ENCODE data around the gene SH2D4B.

SH2D4B gene

DNA sequence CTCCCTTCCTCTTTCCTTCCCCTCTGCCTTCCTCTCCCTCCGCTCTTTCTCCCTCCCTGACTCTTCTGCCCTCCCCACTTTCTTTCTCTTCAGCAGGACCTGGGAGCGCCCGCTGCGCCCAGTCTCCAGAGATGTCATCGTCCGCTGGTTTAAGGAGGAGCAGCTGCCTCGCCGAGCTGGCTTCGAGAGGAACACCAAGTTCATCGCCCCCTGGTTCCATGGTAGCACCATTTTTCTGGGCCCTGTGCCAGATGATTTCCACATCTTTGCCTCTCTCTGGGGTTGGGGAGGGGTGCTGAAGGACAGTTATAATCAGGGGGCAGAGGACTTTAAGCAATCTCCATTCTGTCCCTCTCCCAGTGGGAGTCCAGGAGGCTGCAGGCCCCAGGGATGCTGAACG lies 71.6 kb downstream of the SH2D4B start:
- Histone ChIP-seq H3K4me1 (ENCODE audit: control insufficient read depth in 2 of 2, insufficient read depth in 2 of 2, low read length in 2 of 2) (no peaks in the 10 kb centered on the region), H3K27me3 (ENCODE audit: control insufficient read depth in 2 of 2, insufficient read depth in 2 of 2, low read length in 2 of 2) (no peaks in the 10 kb centered on the region), H3K4me3 (ENCODE audit: low read length in 2 of 2) (no peak overlapping the region), H3K27ac (ENCODE audit: low read depth in 2 of 2, low read length in 2 of 2) (no peak overlapping the region), H3K36me3 (ENCODE audit: control insufficient read depth in 2 of 2, insufficient read depth in 2 of 2, low read length in 2 of 2) (no peaks in the 10 kb centered on the region), H3K9ac (ENCODE audit: low read depth in 1 of 2, low read length in 2 of 2) (no peak overlapping the region), H3K9me3 (ENCODE audit: control insufficient read depth in 2 of 2, low read length in 2 of 2) (no peaks in the 10 kb centered on the region)

DNA sequence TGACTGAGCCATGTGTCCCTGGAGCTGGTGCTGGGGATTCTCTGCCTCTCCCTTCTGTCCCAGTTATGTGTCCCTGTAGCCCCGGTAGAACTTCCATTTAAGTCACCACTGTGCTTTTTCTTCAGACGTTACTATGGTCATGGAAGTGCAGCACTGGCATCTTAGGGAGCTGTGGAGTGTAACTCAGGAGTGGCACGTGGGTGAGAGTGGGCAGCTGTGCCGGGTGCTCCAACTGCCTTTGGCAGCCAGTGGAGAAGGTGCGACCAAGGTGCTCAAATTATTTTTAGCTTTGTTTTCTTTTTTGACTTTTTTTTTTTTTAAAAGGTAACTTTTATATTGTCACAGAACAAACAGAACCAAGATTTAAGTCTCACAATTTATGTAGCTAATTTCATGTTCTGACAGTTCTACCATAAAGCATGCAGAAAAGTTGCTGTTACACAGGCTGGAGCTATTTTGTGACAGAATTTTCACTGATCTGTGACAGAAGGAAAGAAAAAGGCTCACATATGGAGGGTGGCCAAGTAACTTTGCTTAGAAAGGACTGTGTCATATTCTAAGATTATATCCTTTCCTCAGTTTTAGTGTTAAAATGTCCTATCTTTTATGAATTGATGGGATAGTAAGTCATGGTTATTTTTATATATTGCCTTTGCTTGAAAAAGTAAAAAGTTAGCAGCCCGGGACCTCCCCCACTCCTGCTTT lies 73.9 kb downstream of the SH2D4B start:
- no peaks in the 10 kb centered on the region for H3K36me3 ChIP-seq (ENCODE audit: control insufficient read depth in 2 of 2, insufficient read depth in 2 of 2, low read length in 2 of 2)
- H3K9me3 ChIP-seq (ENCODE audit: control insufficient read depth in 2 of 2, low read length in 2 of 2), result no peaks in the 10 kb centered on the region
- H3K27ac ChIP-seq (ENCODE audit: low read depth in 2 of 2, low read length in 2 of 2), result no peak overlapping the region
- no peaks in the 10 kb centered on the region for H3K4me1 ChIP-seq (ENCODE audit: control insufficient read depth in 2 of 2, insufficient read depth in 2 of 2, low read length in 2 of 2)
- no peak overlapping the region for H3K9ac ChIP-seq (ENCODE audit: low read depth in 1 of 2, low read length in 2 of 2)
- H3K27me3 ChIP-seq (ENCODE audit: control insufficient read depth in 2 of 2, insufficient read depth in 2 of 2, low read length in 2 of 2), result no peaks in the 10 kb centered on the region
- no peak overlapping the region for H3K4me3 ChIP-seq (ENCODE audit: low read length in 2 of 2)

DNA sequence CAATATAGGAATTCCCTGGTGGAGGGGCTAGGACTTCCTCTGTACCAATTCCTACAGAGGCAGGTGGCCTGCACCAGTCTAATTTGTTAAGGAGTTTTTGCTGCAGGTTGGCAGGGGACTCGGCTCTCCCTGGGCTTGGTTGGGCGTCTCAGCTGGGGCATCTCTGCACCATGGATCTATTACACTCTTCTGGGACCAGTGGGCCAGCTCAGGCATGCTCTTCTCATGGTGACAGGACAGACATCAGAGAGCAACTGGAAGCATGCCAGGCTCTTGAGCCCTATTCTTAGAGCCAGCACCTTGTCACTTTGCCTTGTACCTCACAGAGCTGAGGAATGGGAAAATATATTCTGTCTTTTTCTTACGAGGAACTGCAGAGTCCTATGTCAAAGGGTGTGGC lies 74.6 kb downstream of the SH2D4B start:
- no peaks in the 10 kb centered on the region for H3K4me1 ChIP-seq (ENCODE audit: control insufficient read depth in 2 of 2, insufficient read depth in 2 of 2, low read length in 2 of 2)
- no peaks in the 10 kb centered on the region for H3K9me3 ChIP-seq (ENCODE audit: control insufficient read depth in 2 of 2, low read length in 2 of 2)
- H3K27me3 ChIP-seq (ENCODE audit: control insufficient read depth in 2 of 2, insufficient read depth in 2 of 2, low read length in 2 of 2), result no peaks in the 10 kb centered on the region
- no peak overlapping the region for H3K9ac ChIP-seq (ENCODE audit: low read depth in 1 of 2, low read length in 2 of 2)
- H3K4me3 ChIP-seq (ENCODE audit: low read length in 2 of 2), result no peak overlapping the region
- H3K36me3 ChIP-seq (ENCODE audit: control insufficient read depth in 2 of 2, insufficient read depth in 2 of 2, low read length in 2 of 2), result no peaks in the 10 kb centered on the region
- no peak overlapping the region for H3K27ac ChIP-seq (ENCODE audit: low read depth in 2 of 2, low read length in 2 of 2)

DNA sequence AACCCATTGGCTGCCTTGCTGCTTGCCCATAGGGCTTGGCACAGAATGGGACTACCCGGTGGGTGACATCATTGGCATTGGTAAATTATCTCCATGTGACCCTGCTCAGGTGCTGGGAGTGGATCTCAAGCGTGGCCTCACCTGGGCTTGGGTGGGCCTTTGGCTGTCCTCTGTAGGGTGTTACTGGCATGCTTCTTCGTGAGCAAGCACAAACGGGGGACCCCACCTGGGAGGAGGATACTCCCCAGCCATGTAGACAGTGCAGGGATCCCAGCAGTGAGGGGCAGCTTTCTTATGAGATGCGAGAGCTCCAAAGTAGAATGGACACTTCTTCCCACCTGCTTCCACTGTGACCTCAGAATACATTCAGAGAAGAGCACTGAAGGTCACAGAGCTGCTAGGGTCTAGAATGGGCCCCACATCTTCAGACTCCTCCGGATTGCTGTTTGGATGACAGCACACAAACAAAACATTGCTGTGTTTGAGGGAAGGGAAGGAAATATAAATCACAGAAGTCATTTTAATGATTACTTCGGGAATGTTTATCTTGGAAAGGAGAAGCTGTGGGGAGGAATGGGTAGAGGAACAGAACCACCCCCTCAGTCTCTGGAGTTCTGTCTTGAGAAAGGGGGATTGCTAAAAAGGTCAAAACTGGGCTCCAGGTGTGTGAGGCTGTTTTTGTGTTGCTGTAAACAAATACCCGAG lies 75.9 kb downstream of the SH2D4B start:
- Histone ChIP-seq H3K9me3 (ENCODE audit: control insufficient read depth in 2 of 2, low read length in 2 of 2) (no peaks in the 10 kb centered on the region), H3K4me1 (ENCODE audit: control insufficient read depth in 2 of 2, insufficient read depth in 2 of 2, low read length in 2 of 2) (no peaks in the 10 kb centered on the region), H3K27me3 (ENCODE audit: control insufficient read depth in 2 of 2, insufficient read depth in 2 of 2, low read length in 2 of 2) (no peaks in the 10 kb centered on the region), H3K9ac (ENCODE audit: low read depth in 1 of 2, low read length in 2 of 2) (no peak overlapping the region), H3K27ac (ENCODE audit: low read depth in 2 of 2, low read length in 2 of 2) (no peak overlapping the region), H3K36me3 (ENCODE audit: control insufficient read depth in 2 of 2, insufficient read depth in 2 of 2, low read length in 2 of 2) (no peaks in the 10 kb centered on the region), H3K4me3 (ENCODE audit: low read length in 2 of 2) (no peak overlapping the region)

DNA sequence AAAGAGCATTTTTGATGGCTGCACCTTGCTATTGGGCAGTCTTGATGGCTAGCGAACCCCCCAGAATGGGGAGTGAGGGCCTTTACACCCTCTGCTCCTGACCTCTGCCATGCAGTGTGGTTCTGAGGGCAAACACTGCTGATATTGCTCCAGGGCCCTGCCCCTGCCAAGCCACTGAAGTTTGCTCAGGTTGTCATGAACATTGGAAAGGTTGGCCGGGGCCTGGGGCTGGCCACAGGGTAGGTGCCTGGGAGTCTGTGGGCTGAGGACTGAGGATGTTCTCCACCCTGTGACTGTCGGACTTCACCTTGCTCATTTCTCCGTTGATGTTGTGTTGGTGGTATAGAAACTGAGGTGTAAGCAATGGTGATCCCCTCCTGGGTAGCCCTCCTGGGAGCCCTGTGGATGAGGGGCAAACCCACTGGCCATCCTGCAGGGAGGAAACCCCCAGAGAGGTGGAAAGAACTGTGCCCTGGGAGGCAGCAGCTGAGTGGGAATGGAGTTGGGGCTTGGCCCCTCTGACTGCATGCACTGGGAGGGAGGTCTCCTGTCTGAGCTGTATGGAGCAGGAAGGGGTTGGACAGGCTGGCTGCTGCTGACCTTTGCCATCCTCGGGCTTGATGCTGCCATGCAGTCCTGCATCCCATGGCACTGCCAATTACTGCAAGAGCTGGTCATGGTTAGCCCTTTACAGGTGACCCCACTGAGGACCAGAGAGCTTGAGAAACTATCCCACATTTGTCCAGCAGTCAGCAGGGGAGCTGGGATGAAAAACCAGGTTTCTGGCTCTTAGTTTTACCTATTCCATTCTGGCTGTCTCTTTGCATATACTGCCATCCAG lies 77.1 kb downstream of the SH2D4B start:
- Histone ChIP-seq H3K9ac (ENCODE audit: low read depth in 1 of 2, low read length in 2 of 2) (no peak overlapping the region), H3K27ac (ENCODE audit: low read depth in 2 of 2, low read length in 2 of 2) (no peak overlapping the region), H3K4me1 (ENCODE audit: control insufficient read depth in 2 of 2, insufficient read depth in 2 of 2, low read length in 2 of 2) (no peaks in the 10 kb centered on the region), H3K36me3 (ENCODE audit: control insufficient read depth in 2 of 2, insufficient read depth in 2 of 2, low read length in 2 of 2) (no peaks in the 10 kb centered on the region), H3K9me3 (ENCODE audit: control insufficient read depth in 2 of 2, low read length in 2 of 2) (no peaks in the 10 kb centered on the region), H3K4me3 (ENCODE audit: low read length in 2 of 2) (no peak overlapping the region), H3K27me3 (ENCODE audit: control insufficient read depth in 2 of 2, insufficient read depth in 2 of 2, low read length in 2 of 2) (no peaks in the 10 kb centered on the region)

DNA sequence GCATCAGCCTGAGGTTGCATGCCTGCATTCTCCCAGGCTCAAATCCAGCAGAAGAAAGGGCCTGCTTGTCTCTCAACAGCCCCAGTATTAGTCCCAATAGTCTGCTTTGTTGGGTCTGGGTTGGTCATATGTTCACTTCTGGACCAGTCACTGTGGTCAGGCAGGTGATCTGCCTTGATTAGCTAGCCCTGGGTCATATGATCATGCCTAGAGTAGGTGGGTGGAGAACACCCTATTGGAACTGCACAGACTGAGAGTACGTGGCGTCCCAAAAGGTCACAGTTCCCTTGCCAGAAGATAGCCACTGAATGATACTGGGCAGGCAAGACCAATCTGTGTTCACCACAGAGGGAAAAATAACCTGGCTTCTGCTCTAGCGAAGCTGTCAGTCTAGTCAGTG lies 80.1 kb downstream of the SH2D4B start:
- H3K9me3 ChIP-seq (ENCODE audit: control insufficient read depth in 2 of 2, low read length in 2 of 2), result no peaks in the 10 kb centered on the region
- H3K27ac ChIP-seq (ENCODE audit: low read depth in 2 of 2, low read length in 2 of 2), result no peak overlapping the region
- H3K4me3 ChIP-seq (ENCODE audit: low read length in 2 of 2), result no peak overlapping the region
- H3K27me3 ChIP-seq (ENCODE audit: control insufficient read depth in 2 of 2, insufficient read depth in 2 of 2, low read length in 2 of 2), result no peaks in the 10 kb centered on the region
- no peaks in the 10 kb centered on the region for H3K36me3 ChIP-seq (ENCODE audit: control insufficient read depth in 2 of 2, insufficient read depth in 2 of 2, low read length in 2 of 2)
- H3K4me1 ChIP-seq (ENCODE audit: control insufficient read depth in 2 of 2, insufficient read depth in 2 of 2, low read length in 2 of 2), result no peaks in the 10 kb centered on the region
- H3K9ac ChIP-seq (ENCODE audit: low read depth in 1 of 2, low read length in 2 of 2), result no peak overlapping the region

DNA sequence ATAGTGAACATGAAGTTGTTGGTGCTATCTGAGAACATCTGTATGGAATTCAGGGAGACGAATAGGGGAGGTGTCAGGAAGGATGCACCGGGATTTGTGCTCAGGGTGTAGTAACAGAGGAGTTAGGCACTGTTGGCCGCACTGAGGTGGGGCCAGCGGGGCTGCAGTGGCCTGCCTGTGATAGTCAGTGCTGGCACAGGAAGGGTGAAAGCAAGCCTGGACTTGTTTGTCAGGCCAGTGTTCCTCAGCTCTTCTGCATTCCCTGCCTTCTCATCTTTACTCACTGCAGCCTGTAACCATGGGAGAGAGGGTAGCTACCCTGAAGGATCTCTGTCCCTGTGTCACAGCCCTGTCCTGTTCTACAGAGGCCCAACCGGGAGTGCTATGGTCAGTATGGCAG lies 81.3 kb downstream of the SH2D4B start:
- H3K4me1 ChIP-seq (ENCODE audit: control insufficient read depth in 2 of 2, insufficient read depth in 2 of 2, low read length in 2 of 2), result no peaks in the 10 kb centered on the region
- H3K27me3 ChIP-seq (ENCODE audit: control insufficient read depth in 2 of 2, insufficient read depth in 2 of 2, low read length in 2 of 2), result no peaks in the 10 kb centered on the region
- H3K27ac ChIP-seq (ENCODE audit: low read depth in 2 of 2, low read length in 2 of 2), result no peak overlapping the region
- no peaks in the 10 kb centered on the region for H3K36me3 ChIP-seq (ENCODE audit: control insufficient read depth in 2 of 2, insufficient read depth in 2 of 2, low read length in 2 of 2)
- H3K4me3 ChIP-seq (ENCODE audit: low read length in 2 of 2), result no peak overlapping the region
- H3K9me3 ChIP-seq (ENCODE audit: control insufficient read depth in 2 of 2, low read length in 2 of 2), result no peaks in the 10 kb centered on the region
- no peak overlapping the region for H3K9ac ChIP-seq (ENCODE audit: low read depth in 1 of 2, low read length in 2 of 2)

DNA sequence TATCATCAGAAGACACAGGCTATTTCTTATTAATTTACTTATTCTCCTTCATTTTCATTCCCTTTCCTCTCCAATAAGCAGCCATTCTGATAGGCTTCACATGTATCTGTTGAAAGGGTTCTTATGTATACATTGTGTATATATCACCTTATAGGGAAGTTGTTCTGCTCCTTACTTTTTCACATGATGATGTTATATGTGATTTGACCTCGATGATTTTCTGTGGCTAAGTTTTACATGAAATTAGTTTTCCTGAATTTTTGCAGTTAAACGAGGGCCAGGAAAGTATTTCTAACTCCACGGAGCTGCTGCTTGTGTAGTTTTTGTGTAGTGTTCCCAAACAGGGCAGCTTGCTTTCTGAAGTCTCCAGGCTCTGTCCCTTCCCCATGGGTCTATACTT lies 84.5 kb downstream of the SH2D4B start:
- Histone ChIP-seq H3K4me3 (ENCODE audit: low read length in 2 of 2) (no peak overlapping the region), H3K36me3 (ENCODE audit: control insufficient read depth in 2 of 2, insufficient read depth in 2 of 2, low read length in 2 of 2) (no peaks in the 10 kb centered on the region), H3K27ac (ENCODE audit: low read depth in 2 of 2, low read length in 2 of 2) (no peak overlapping the region), H3K9me3 (ENCODE audit: control insufficient read depth in 2 of 2, low read length in 2 of 2) (no peaks in the 10 kb centered on the region), H3K4me1 (ENCODE audit: control insufficient read depth in 2 of 2, insufficient read depth in 2 of 2, low read length in 2 of 2) (no peaks in the 10 kb centered on the region), H3K9ac (ENCODE audit: low read depth in 1 of 2, low read length in 2 of 2) (no peak overlapping the region), H3K27me3 (ENCODE audit: control insufficient read depth in 2 of 2, insufficient read depth in 2 of 2, low read length in 2 of 2) (no peaks in the 10 kb centered on the region)

DNA sequence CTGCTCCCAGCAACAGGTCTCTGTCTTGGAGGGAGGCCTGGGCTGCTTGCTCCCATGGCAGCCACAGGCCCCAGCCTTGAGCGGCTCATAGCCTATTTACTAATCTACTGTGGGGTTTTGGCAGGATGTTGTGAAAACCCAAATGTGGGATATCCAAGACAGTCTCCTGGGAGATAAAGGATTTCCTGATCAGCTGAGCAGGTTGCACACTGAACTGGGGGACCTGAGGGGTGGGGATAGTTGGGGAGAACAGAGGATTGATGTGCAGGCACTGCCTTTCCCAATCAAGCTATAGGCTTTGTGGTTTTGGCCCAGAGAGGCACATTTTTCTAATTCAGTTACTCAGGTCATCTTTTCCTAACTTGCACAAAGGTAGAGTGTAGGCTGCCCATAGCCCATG lies 92.6 kb downstream of the SH2D4B start:
- H3K9me3 ChIP-seq (ENCODE audit: control insufficient read depth in 2 of 2, low read length in 2 of 2), result no peaks in the 10 kb centered on the region
- no peaks in the 10 kb centered on the region for H3K27me3 ChIP-seq (ENCODE audit: control insufficient read depth in 2 of 2, insufficient read depth in 2 of 2, low read length in 2 of 2)
- no peaks in the 10 kb centered on the region for H3K4me1 ChIP-seq (ENCODE audit: control insufficient read depth in 2 of 2, insufficient read depth in 2 of 2, low read length in 2 of 2)
- no peaks in the 10 kb centered on the region for H3K36me3 ChIP-seq (ENCODE audit: control insufficient read depth in 2 of 2, insufficient read depth in 2 of 2, low read length in 2 of 2)
- no peak overlapping the region for H3K9ac ChIP-seq (ENCODE audit: low read depth in 1 of 2, low read length in 2 of 2)
- no peak overlapping the region for H3K4me3 ChIP-seq (ENCODE audit: low read length in 2 of 2)
- H3K27ac ChIP-seq (ENCODE audit: low read depth in 2 of 2, low read length in 2 of 2), result no peak overlapping the region

DNA sequence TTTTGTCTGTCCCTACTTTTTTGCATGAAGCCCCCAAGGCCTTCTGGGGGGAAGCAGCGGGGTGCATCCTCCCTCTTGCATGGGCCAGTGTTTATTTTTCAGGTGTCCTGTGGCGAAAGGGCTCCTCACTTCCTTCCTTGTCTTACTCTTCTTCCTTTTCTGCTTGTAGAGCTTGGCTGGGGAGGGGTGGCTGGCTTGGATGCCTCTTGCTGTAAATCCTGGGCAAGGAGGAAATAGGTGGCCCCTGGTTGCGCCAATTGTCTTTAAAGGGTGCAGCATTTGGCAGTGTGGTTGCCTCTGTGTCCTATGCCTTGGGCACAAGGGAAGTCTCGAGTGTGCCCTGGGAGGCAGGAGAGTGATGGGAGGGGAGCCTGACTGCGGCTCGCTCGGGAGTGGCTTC lies 95.0 kb downstream of the SH2D4B start:
- Histone ChIP-seq H3K27me3 (ENCODE audit: control insufficient read depth in 2 of 2, insufficient read depth in 2 of 2, low read length in 2 of 2) (no peaks in the 10 kb centered on the region), H3K4me1 (ENCODE audit: control insufficient read depth in 2 of 2, insufficient read depth in 2 of 2, low read length in 2 of 2) (no peaks in the 10 kb centered on the region), H3K9me3 (ENCODE audit: control insufficient read depth in 2 of 2, low read length in 2 of 2) (no peaks in the 10 kb centered on the region), H3K9ac (ENCODE audit: low read depth in 1 of 2, low read length in 2 of 2) (no peak overlapping the region), H3K36me3 (ENCODE audit: control insufficient read depth in 2 of 2, insufficient read depth in 2 of 2, low read length in 2 of 2) (no peaks in the 10 kb centered on the region), H3K27ac (ENCODE audit: low read depth in 2 of 2, low read length in 2 of 2) (no peak overlapping the region), H3K4me3 (ENCODE audit: low read length in 2 of 2) (no peak overlapping the region)
